Keratinocyte (primary cell): ENCODE measurements around the gene MIGA2.

Experiments
- EZH2 ChIP-seq: IDR thresholded peaks from one replicate; pipeline ENCODE4 v1.6.1; 2012; ENCODE audit warnings: inconsistent platforms, mild to moderate bottlenecking, low read length, moderate library complexity
- TF ChIP-seq, protein P1 (sequence below), 3 experiments: IDR thresholded peaks in 1 of 3; conservative IDR thresholded peaks in 1 of 3; optimal IDR thresholded peaks in 1 of 3; 2 replicates in 2 of 3; 3 replicates in 1 of 3; pipeline versions ENCODE3 to v1.5.1; 2011; ENCODE audit warnings: low read length in 3 of 3, mild to moderate bottlenecking in 3 of 3, moderate library complexity in 2 of 3, control low read depth in 1 of 3, inconsistent platforms in 1 of 3; ENCODE audit not compliant: insufficient read depth in 2 of 3; ENCODE audit errors: extremely low read depth in 1 of 3

DNA sequence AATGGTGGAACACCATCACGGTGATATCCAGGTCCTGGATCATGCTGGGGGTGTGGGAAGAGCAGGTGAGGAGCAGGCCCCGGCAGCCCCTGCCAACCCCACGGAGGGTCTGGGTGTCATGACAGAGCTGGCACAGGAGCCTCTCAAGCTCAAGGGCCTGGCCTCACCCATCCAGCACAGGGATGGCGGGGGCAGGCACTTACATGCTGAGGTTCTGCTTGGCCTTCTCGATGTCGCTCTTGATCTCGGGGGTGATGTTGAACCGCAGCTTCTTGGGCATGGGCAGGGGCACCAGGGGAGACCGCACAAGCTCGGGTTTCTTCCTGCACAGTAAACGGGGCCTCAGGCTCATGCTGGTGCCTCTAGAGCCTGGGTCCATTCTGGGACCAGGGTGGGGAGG lies 61.9 kb downstream of the MIGA2 start:
- TF ChIP-seq, protein P1, sequence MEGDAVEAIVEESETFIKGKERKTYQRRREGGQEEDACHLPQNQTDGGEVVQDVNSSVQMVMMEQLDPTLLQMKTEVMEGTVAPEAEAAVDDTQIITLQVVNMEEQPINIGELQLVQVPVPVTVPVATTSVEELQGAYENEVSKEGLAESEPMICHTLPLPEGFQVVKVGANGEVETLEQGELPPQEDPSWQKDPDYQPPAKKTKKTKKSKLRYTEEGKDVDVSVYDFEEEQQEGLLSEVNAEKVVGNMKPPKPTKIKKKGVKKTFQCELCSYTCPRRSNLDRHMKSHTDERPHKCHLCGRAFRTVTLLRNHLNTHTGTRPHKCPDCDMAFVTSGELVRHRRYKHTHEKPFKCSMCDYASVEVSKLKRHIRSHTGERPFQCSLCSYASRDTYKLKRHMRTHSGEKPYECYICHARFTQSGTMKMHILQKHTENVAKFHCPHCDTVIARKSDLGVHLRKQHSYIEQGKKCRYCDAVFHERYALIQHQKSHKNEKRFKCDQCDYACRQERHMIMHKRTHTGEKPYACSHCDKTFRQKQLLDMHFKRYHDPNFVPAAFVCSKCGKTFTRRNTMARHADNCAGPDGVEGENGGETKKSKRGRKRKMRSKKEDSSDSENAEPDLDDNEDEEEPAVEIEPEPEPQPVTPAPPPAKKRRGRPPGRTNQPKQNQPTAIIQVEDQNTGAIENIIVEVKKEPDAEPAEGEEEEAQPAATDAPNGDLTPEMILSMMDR (optimal IDR thresholded peaks at IDR 0.05 in 1 of 3, IDR thresholded peaks at IDR 0.05 in 1 of 3, conservative IDR thresholded peaks at IDR 0.05 in 1 of 3; ENCODE audit: extremely low read depth in 1 of 3, insufficient read depth in 2 of 3, low read length in 3 of 3): no peak
- no peak for TF ChIP-seq EZH2
